Parathyroid adenoma (tissue), 2 donors: ENCODE data around the gene GNG11.

Experiments used
- H2AFZ ChIP-seq: fragments of 300-600 bp; sonication (generic); one replicate; pipeline ENCODE4 v1.7.0; 2017; ENCODE audit warnings: antibody characterized with exemption, mild to moderate bottlenecking
- H3K27ac ChIP-seq: fragments of 300-600 bp; sonication (generic); one replicate; pipeline ENCODE4 v1.7.0; 2017
- H3K27me3 ChIP-seq: fragments of 300-600 bp; sonication (generic); one replicate; pipeline ENCODE4 v1.7.0; 2017; ENCODE audit warnings: low read length; ENCODE audit not compliant: control insufficient read depth, insufficient read depth
- H3K36me3 ChIP-seq: fragments of 300-600 bp; sonication (generic); one replicate; pipeline ENCODE4 v1.7.0; 2017; ENCODE audit warnings: low read length; ENCODE audit not compliant: control insufficient read depth, insufficient read depth
- H3K4me1 ChIP-seq: fragments of 300-600 bp; sonication (generic); one replicate; pipeline ENCODE4 v1.7.0; 2017; ENCODE audit warnings: control low read depth
- H3K4me2 ChIP-seq: fragments of 300-600 bp; sonication (generic); one replicate; pipeline ENCODE4 v1.7.0; 2017; ENCODE audit warnings: low read length
- H3K4me3 ChIP-seq: fragments of 300-600 bp; sonication (generic); one replicate; pipeline ENCODE4 v1.7.0; 2017; ENCODE audit warnings: low read depth, low read length
- H3K79me2 ChIP-seq: fragments of 300-600 bp; sonication (generic); one replicate; pipeline ENCODE4 v1.7.0; 2017; ENCODE audit warnings: control low read depth
- H3K9ac ChIP-seq: fragments of 300-600 bp; sonication (generic); one replicate; pipeline ENCODE4 v1.7.0; 2017; ENCODE audit warnings: mild to moderate bottlenecking
- H3K9me3 ChIP-seq: fragments of 300-600 bp; sonication (generic); one replicate; pipeline ENCODE4 v1.7.0; 2017; ENCODE audit warnings: low read length; ENCODE audit not compliant: control insufficient read depth
- CTCF ChIP-seq: fragments of 300-600 bp; sonication (generic); IDR thresholded peaks from one replicate; pipeline ENCODE4 v1.7.0; 2017; ENCODE audit warnings: antibody characterized with exemption, mild to moderate bottlenecking
- donor health status: primary hyperparathyroidism.

The GNG11 gene

GRCh38 chr7:93882468-93882867, 39.1 kb upstream of the GNG11 start:
- no peaks in the 10 kb centered on the region for H3K36me3 ChIP-seq
- TF ChIP-seq CTCF = no peak
- H3K27me3 ChIP-seq = no peaks in the 10 kb centered on the region
- H3K79me2 ChIP-seq = no peaks in the 10 kb centered on the region
- H3K4me1 ChIP-seq = no peaks in the 10 kb centered on the region
- H3K27ac ChIP-seq = no peak overlapping the region
- no peak overlapping the region for H3K4me2 ChIP-seq
- H3K9ac ChIP-seq = no peak overlapping the region
- peaks cover 7% of the 10 kb centered on the region for H3K9me3 ChIP-seq
- no peak overlapping the region for H2AFZ ChIP-seq
- no peak overlapping the region for H3K4me3 ChIP-seq

DNA sequence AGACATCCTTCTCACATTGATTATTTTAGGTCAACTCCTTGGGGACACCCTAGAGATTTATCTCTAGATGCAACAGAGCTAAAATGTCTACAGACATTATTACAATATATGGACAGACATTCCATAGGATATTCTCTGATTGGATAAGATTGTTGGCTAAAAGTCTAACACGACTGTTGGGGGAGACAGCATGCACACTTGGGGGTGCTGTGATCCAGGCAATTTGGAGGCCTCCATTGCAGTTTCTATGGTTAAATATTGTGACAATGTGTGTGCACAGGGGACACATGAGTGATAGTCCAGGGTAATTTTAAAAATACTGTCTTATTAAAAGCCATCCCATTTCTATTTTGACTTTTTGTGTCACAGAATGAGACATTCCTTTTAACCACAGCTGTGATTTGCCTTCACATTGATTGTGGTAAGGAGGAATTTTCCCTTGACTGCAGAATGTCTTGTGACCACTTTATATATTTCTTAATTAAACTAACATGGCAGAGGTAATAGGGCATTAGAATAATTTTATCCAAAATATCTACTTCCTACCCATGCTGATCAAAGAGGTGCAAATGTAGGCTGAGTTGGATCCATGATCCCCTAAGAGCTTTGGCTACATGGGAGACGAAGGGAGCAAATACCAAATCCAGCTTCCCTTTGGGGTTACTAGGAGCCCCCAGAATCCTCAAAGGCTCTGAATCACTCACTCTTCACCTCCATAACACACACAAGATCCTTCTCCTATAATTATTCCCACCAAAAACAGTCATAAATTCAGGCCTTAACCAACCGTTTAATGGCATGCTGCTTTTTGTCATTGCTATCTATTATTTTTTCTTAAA, 38.2 kb upstream of the GNG11 start:
- Histone ChIP-seq H3K27me3 (no peaks in the 10 kb centered on the region), H3K9ac (no peak overlapping the region), H3K27ac (no peak overlapping the region), H3K4me3 (no peak overlapping the region), H3K9me3 (peaks cover 4% of the 10 kb centered on the region), H2AFZ (no peak overlapping the region), H3K4me2 (no peak overlapping the region), H3K79me2 (no peaks in the 10 kb centered on the region), H3K4me1 (no peaks in the 10 kb centered on the region), H3K36me3 (no peaks in the 10 kb centered on the region)
- no peak for TF ChIP-seq CTCF

DNA sequence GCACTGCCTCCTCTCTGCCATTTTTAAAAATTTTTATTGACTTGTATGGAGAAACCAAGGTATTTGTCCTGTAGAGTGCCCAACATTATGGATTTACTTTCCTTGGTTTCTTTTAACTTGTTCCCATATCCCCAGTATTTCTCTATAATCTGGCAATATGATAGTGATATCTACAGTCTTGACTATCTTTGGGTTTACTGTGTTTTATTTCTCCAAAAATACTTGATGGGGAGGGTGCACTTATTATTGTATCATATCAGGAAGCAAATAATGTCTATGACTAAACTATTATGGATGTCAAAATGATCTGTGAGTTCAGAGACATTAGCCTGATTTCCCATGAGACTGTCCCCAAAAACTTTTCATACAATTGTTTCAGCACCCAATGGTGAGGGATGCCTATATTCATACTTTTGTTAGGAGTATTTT, 37.6 kb upstream of the GNG11 start:
- Histone ChIP-seq H3K4me3 (no peak overlapping the region), H3K36me3 (no peaks in the 10 kb centered on the region), H3K27ac (no peak overlapping the region), H3K27me3 (no peaks in the 10 kb centered on the region), H2AFZ (no peak overlapping the region), H3K9ac (no peak overlapping the region), H3K79me2 (no peaks in the 10 kb centered on the region), H3K9me3 (peaks cover 4% of the 10 kb centered on the region), H3K4me2 (no peak overlapping the region), H3K4me1 (no peaks in the 10 kb centered on the region)
- TF ChIP-seq CTCF = no peak

GRCh38 chr7:93884541-93884940, 37.0 kb upstream of the GNG11 start:
- Histone ChIP-seq H3K79me2 (no peaks in the 10 kb centered on the region), H3K4me2 (no peak overlapping the region), H3K36me3 (no peaks in the 10 kb centered on the region), H3K4me1 (no peaks in the 10 kb centered on the region), H3K27ac (no peak overlapping the region), H3K9ac (no peak overlapping the region), H3K9me3 (peaks cover 4% of the 10 kb centered on the region), H2AFZ (no peak overlapping the region), H3K27me3 (no peaks in the 10 kb centered on the region), H3K4me3 (no peak overlapping the region)
- TF ChIP-seq CTCF = no peak

DNA sequence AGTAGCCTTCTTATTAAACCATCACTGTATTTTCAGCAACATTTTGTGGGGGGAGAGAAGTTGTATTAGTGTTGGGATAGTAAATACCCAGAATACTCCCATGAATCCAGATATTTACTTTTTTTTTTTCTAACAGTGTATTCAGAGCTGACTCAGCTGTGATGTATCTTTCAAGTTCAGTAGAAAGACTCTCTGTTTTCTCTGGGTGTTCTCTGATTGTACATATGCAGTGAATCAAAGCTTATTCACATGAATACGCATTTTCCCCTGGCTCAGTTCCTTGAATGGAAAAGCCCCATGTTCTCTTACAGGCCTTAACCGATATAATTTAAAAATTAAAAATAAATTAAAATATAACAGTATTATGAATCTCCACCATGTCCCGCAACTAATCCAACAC, 32.3 kb upstream of the GNG11 start:
- Histone ChIP-seq H2AFZ (no peak overlapping the region), H3K9ac (no peak overlapping the region), H3K9me3 (no peaks in the 10 kb centered on the region), H3K4me1 (no peaks in the 10 kb centered on the region), H3K4me3 (no peak overlapping the region), H3K27me3 (no peaks in the 10 kb centered on the region), H3K4me2 (no peak overlapping the region), H3K27ac (no peak overlapping the region), H3K36me3 (no peaks in the 10 kb centered on the region), H3K79me2 (no peaks in the 10 kb centered on the region)
- TF ChIP-seq CTCF = no peak
